NCI-H2196 (cell line): ENCODE data around the gene CFAP221.

Source experiments
- DNase-seq: peaks from one replicate; lab custom pipeline; 2025; ENCODE audit not compliant: unreplicated experiment; lab: John Stamatoyannopoulos, UW

CFAP221 gene

DNA sequence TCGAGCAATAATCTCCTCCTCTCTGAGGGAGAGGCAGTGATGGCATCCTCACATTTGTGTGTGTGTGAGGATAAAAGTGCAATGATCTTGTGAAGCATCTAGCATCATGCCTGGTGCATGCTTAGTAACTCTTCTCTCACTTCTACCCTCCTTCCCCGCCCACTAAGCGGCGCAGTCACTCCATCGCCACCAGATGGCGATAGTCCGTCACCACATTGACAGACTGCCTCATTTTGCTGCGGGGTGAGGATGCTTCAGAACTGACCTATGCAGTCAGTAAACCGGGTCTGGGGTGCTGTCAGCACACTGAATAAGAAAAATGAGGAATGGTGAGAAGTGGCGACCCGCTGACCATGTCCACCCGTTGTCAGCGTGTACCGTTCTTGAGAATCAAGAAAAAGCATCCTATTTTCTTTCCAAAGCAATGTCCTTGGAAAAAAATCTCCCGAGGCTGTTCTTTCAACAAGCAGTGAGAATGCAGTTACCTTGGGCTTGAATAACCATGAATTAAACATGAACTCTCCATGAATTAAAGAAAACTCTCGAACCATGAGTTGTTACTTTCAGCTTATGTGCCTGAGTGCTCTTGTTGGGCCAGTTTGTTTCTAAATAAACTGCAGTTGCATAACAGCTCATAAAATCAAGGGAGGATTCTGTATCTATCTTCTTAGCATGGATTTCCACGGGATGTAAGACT, 97.5 kb downstream of the CFAP221 start:
- DNase-seq = peak; percentile 75

DNA sequence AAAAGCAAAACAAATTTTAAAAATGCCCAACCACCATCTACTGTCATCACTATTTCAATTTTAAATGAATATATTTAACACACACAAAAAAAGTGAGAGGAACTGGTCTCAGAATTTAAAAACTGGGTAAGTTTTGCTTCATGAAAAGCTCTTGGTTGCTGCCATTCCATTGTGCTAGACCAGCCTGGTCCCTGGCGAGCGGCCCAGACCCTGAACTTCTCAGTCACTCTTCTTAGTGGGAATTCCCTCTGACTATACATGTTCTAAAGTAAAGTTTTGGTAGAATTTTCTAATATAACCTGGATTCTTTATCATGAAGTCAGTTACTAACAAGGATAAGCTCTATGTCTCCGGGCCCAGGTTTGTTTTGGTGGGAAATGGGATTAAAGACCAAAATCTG, 99.9 kb downstream of the CFAP221 start:
- DNase-seq = no peak

DNA sequence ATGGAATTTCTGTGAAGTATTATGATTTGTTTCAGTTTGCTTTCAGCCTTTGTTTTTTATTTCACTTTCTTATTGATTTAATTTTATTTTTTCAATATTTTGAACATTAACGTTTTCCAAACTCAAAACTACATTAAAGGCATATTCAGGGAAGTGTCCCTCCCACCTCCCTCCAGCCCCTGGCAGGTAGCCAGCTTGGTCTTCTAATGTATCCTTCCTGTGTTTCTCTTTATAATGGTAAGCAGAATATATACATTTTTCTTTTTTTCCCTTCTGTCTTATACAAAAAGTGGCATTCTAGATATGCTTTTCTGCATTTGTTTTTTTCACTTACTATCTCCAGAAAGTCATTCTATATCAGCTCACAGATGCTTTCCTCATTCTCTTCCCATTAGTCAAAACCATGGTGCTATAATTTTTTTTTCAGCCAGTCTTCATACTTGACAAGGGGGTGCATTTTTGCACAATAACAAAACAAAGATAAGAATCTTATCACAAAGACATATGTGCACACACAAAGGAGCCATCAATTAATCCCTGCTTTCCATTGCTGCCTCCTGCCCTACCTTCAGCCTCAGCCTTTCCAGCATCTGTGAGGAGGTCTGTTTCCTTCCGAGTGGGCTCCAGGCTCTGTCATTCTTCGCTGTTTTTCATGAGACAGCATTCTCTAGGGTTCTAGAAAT, 101.1 kb downstream of the CFAP221 start:
- DNase-seq = no peak

GRCh38 chr2:119646149-119646548, 101.9 kb downstream of the CFAP221 start:
- DNase-seq = no peak

DNA sequence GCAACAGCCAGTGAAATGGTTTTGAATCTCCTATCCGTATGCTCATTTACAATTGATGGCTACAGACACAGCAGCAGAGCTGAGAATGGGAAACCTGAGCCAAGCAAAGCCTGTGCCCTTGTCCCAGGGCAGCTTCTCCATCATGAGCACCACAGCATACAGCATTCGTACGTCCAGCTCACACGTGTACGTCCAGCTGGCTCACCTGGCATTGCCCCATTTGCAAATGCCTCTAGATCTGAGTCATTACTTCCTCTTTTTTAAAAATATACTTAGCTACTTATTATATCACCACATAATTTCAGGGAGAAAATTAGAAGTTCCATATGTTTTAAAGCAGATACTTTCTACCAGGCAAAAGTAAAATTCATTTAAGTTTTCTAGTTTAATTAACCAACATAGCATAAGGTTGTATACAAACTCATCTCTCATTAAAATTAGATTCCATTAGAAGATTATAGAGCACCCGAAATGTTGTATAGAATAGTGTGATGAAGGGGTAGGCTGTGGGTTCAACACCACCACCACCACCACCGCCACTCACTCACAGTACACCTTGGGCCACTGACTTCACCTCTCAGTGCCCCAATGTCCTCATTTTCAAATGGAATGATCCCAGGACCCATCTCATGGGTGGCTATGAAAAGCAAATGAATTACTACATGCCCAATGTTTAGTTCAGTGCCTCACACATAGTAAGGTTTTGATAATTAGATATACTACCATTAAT, 103.4 kb downstream of the CFAP221 start:
- DNase-seq = no peak

- DNase-seq = no peak
Observed at GRCh38 chr2:119649364-119649917, 105.2 kb downstream of the CFAP221 start.

- no peak for DNase-seq
Observed at GRCh38 chr2:119650206-119650605, 106.0 kb downstream of the CFAP221 start.

DNA sequence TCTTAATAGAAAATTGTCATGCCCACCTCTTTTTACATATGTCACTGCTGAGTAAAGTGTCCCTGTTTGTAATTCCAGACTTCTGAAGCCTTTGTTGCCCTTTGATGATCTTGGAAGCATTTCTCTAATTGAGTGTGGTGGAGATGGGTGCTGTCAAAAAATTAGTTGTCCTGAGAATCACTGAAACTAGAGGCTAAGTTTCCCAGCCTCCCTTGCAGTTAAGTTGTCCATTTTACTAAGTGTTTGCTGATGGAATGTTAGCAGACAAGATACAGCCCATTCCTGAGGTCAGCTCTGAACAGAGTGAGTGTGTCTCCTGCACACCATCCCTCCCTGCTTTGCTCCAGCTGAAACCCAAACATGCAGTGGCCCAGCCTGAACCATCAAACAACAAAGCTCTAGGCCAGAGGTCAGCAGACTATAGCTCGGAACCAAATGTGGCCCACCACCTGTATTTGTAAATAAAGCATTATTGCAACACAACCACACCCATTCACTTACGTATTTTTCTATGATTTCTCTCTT, 106.7 kb downstream of the CFAP221 start:
- no peak for DNase-seq

- DNase-seq = no peak
Observed at GRCh38 chr2:119657466-119658145, 113.4 kb downstream of the CFAP221 start.

GRCh38 chr2:119659601-119660342, 115.5 kb downstream of the CFAP221 start:
- DNase-seq = peak; percentile 50

DNA sequence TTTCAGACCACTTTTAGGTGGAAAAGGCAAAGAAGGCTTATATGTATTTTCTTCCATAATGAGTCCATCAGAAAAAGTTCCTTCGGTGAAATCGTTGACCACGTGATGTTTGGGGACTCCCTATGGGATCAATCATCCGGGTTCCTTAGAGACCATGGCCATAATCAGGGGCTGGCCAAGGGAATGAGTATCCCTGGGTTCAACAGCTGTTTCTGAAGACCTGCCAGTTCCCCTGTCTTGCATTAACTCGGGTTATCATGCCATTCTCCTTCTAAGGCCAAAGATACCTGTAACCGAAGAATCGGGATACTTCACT, 116.1 kb downstream of the CFAP221 start:
- DNase-seq = no peak

DNA sequence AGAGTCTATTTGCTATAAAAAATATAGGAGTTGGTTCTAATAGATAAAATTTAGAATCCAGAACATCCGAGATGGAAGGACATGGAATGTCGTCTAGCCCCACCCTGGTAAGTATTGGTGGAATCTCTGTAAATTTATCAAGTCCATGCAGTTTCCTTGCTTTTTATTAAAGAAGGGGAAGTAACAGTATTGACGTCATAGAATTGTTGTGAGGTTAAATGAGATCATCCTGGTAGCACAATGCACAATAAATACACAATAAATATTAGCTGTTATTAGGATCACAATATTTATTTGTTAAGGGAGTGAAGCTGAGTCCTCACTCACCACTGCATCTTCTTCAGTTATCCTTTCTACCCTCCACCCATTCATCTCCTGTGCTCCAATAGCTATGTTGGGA, 118.0 kb downstream of the CFAP221 start:
- DNase-seq = no peak

DNA sequence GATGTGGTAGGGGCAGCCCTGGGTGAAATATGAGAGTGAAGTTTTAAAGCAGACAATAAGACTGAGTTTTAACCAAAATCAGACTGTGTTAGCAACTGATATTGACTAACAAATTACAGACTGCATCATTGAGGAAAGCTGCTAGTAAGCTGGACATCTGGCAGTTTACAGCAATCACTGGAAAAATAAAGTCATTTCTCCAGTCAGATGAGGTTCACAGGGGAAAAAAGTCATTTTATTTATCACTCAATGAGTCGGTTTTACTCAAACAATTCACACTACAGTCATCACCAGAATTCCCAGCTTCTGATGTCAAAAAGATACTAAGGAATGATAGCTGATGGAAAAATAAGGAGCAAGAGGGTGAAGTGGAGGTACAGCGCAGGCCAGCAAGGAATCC, 124.3 kb downstream of the CFAP221 start:
- no peak for DNase-seq

- DNase-seq = no peak
Observed at GRCh38 chr2:119671016-119671415, 126.8 kb downstream of the CFAP221 start.

GRCh38 chr2:119671752-119672151, 127.5 kb downstream of the CFAP221 start:
- no peak for DNase-seq

- DNase-seq = no peak
Observed at GRCh38 chr2:119672161-119672862, 128.1 kb downstream of the CFAP221 start.

- DNase-seq = no peak
Observed at GRCh38 chr2:119673796-119674195, 129.5 kb downstream of the CFAP221 start.

- no peak for DNase-seq
Observed at GRCh38 chr2:119674711-119675500, 130.7 kb downstream of the CFAP221 start.

- DNase-seq = peak; percentile 81
Observed at GRCh38 chr2:119678021-119678656, 133.9 kb downstream of the CFAP221 start.
